IPS-15b (cell line): ENCODE measurements around the gene WDR47.
"Not testable (repeated sequence)": the region's sequence is repeated elsewhere in the genome, so short reads cannot be mapped to it uniquely, and the experiment has no call there.

Experiments used
- H3K27me3 ChIP-seq: one replicate; pipeline ENCODE4 v1.6.1; 2013; ENCODE audit warnings: low read length; ENCODE audit not compliant: control insufficient read depth, insufficient read depth
- H3K36me3 ChIP-seq: one replicate; pipeline ENCODE4 v1.6.1; 2013; ENCODE audit warnings: low read length; ENCODE audit not compliant: control insufficient read depth, insufficient read depth
- H3K4me1 ChIP-seq: one replicate; pipeline ENCODE4 v1.6.1; 2013; ENCODE audit warnings: mild to moderate bottlenecking, low read length; ENCODE audit not compliant: control insufficient read depth, insufficient read depth
- H3K4me3 ChIP-seq: one replicate; pipeline ENCODE4 v1.5.1; 2013; ENCODE audit warnings: low read depth, low read length
- H3K9ac ChIP-seq: one replicate; pipeline ENCODE4 v1.6.1; 2013; ENCODE audit warnings: low read depth, mild to moderate bottlenecking, low read length
- H3K9me3 ChIP-seq: one replicate; pipeline ENCODE4 v1.6.1; 2013; ENCODE audit warnings: mild to moderate bottlenecking, low read length; ENCODE audit not compliant: control insufficient read depth, insufficient read depth

Gene WDR47

DNA sequence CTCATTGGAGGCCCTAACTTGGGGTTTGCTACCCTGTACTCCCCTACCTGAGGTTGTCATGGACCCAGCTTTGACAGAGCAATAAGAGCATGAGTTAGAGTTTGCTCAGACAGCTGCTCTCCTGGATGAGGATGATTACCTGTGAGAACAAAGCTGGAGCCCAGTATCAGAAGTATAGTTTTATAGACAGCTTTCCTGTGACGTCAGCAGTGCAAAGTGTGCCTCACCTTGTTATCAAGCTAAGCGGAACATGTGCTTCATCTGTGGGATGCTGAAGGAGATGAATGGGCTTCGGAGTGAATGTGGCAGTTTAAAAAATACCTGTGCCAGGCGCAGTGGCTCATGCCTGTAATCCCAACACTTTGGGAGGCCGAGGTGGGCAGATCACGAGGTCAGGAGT lies 5.4 kb upstream of the WDR47 start:
- Histone ChIP-seq H3K27me3 (no peaks in the 10 kb centered on the region), H3K36me3 (no peaks in the 10 kb centered on the region), H3K4me1 (no peaks in the 10 kb centered on the region), H3K9ac (no peak overlapping the region), H3K4me3 (no peak overlapping the region), H3K9me3 (no peaks in the 10 kb centered on the region)

DNA sequence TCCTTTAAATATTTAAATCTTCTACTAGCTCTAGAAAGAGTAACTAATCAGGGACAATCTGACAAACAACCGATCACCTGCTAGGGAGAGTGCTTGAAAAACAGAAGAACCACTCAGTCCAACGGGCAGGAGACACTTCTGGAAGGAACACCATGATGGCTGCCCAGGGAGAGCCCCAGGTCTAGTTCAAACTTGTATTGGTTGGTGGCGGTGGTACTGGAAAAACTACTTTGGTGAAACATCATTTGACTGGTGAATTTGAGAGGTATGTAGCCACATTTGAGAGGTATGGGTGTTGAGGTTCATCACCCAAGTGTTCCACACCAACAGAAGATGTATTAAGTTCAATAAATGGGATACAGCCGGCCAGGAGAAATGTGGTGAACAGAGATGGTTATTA lies 4.8 kb upstream of the WDR47 start:
- no peaks in the 10 kb centered on the region for H3K27me3 ChIP-seq
- H3K9ac ChIP-seq: no peak overlapping the region
- no peak overlapping the region for H3K4me3 ChIP-seq
- H3K9me3 ChIP-seq: no peaks in the 10 kb centered on the region
- H3K4me1 ChIP-seq: no peaks in the 10 kb centered on the region
- H3K36me3 ChIP-seq: no peaks in the 10 kb centered on the region

DNA sequence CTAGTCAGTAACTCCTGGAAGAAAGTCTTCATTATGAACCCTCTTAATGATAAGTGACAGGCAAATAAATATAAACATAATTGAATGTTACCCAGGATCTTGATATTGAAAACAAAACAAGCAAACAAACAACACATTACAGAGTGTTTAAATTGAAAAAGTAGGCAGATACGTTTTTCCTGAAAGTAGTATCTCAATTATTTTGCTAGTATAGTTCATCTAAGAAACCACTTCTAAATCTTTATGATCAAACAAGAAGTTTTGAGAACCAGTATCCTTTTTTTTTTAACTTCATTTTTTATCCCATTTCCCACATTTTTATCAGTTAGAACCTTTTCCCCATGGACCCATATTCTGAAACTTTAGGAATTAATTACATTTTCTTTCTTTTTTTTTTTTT lies 3.7 kb upstream of the WDR47 start:
- no peak overlapping the region for H3K4me3 ChIP-seq
- no peaks in the 10 kb centered on the region for H3K36me3 ChIP-seq
- peaks cover under 1% of the 10 kb centered on the region for H3K4me1 ChIP-seq
- no peak overlapping the region for H3K9ac ChIP-seq
- H3K9me3 ChIP-seq: no peaks in the 10 kb centered on the region
- H3K27me3 ChIP-seq: no peaks in the 10 kb centered on the region

DNA sequence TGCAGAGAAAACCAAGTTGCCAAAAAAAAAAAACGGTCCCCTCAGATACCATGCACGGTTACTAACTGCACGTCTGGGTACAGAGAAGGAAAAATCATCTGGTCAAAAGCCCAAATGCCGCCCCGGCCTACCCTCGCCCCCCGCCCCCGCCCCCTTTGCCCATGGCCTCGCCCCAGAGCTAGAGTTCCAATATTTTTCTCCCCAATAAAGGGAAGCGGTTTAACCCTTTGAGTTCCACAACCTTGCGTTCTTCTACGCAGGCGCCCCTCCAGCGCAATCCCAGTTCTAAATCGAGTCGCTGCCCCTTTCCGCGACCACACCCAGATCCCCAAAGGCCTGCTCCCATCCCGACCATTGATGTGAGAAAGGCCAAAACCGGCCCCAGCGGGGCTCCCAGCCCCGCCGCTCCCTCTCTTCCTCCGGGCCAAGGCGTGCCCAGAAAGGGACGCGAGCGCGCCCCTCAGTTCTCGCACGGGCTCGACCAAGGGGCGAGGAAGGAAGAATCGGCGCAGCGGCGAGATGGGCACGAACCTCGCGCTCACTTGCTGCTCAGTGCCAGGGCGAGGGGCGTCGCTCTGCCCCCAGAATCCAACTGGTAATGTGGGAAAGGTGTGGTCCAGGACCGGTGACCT lies 797 bp downstream of the WDR47 start:
- Histone ChIP-seq H3K27me3 (no peaks in the 10 kb centered on the region), H3K4me3 (peak overlapping the region; percentile 81), H3K9ac (no peak overlapping the region), H3K9me3 (no peaks in the 10 kb centered on the region), H3K4me1 (peaks cover 4% of the 10 kb centered on the region), H3K36me3 (no peaks in the 10 kb centered on the region)

DNA sequence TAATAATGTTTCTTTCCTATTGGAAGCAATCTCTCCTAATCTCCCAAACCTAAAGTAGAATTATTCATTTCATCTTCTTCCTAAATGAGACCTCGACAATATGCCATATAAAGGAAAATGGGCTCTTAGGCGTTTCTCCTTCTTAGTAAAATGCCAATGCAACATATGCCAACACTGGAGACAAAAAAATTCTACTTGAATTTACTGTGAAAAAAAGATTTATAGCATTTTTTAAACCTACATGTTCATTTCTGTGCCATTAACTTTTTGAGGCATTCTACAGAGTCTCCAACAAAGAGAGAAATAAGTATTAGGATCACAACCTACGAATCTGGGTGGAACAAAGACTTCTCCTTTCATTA lies 1.3 kb downstream of the WDR47 start:
- Histone ChIP-seq H3K4me1 (peaks cover 4% of the 10 kb centered on the region), H3K9me3 (no peaks in the 10 kb centered on the region), H3K36me3 (no peaks in the 10 kb centered on the region), H3K27me3 (no peaks in the 10 kb centered on the region), H3K4me3 (peak overlapping the region; percentile 81), H3K9ac (no peak overlapping the region)

DNA sequence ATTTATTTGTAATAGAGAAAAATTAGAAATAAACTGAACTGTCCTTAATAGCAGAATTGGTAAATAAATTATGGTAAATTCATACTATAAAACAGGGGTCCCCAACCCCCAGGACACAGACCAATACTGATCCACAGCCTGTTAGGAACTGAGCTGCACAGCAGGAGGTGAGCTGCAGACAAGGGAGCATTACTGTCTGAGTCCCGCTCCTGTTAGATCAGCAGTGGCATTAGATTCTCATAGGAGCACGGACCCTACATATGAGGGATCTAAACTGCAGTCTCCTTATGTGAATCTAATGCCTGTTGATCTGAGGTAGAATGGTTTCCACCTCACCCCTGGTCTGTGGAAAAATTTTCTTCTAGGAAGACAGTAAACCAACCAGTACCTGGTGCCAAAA lies 7.5 kb downstream of the WDR47 start:
- no peaks in the 10 kb centered on the region for H3K36me3 ChIP-seq
- no peaks in the 10 kb centered on the region for H3K4me1 ChIP-seq
- H3K9me3 ChIP-seq: no peaks in the 10 kb centered on the region
- no peak overlapping the region for H3K9ac ChIP-seq
- H3K27me3 ChIP-seq: no peaks in the 10 kb centered on the region
- no peak overlapping the region for H3K4me3 ChIP-seq

DNA sequence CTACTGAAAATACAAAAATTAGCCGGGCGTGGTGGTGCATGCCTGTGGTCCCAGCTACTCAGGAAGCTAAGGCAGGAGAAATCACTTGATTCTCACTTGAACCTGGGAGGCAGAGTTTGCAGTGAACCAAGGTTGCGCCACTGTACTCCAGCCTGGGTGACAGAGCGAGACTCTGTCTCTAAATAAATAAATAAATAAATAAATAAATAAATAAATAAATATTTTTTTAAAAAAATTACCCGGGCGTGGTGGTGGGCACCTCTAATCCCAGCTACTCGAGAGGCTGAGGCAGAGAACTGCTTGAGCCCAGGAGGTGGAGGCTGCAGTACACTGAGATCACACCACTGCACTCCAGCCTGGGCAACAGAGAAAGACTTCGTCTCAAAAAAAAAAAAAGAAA lies 12.4 kb downstream of the WDR47 start:
- H3K36me3 ChIP-seq, H3K9me3 ChIP-seq, H3K9ac ChIP-seq, H3K4me1 ChIP-seq, H3K4me3 ChIP-seq, H3K27me3 ChIP-seq: not testable (repeated sequence)

DNA sequence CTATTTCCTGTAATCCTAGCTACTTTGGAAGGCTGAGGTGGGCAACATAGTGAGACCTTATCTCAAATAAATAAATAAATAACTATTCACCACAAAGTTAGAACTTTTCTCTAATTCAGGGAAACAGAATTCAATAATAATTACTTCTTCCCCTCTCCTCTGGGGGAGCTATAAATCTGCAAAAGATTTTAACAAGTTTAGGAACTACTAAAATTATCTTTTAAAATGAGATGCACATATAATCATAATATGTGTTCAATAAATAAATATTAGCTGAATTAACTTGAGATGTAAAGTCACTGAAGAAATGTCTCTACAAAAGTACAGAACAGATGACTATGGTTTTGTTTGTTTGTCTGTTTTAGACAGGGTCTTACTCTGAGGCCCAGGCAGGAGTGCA lies 14.1 kb downstream of the WDR47 start:
- Histone ChIP-seq H3K9ac (no peak overlapping the region), H3K4me1 (no peaks in the 10 kb centered on the region), H3K9me3 (no peaks in the 10 kb centered on the region), H3K27me3 (no peaks in the 10 kb centered on the region), H3K36me3 (no peaks in the 10 kb centered on the region), H3K4me3 (no peak overlapping the region)

DNA sequence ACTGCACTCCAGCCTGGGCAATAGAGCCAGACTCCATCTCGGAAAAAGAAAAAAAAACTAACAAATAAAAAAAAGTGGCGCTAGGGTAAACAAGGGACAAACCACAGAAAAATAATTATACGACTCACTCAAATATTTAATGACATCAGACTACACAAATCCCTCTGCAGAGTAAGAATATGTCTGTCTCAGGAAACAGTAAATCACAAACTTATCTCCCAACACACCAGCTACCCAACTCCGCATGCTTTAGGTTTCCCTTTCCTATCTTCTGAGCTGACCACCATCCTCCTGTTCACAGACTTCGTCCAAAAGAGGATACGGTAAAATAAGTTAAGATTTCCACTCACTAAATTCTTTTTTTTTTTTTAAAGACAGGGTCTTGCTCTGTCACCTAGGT lies 16.2 kb downstream of the WDR47 start:
- no peak overlapping the region for H3K9ac ChIP-seq

DNA sequence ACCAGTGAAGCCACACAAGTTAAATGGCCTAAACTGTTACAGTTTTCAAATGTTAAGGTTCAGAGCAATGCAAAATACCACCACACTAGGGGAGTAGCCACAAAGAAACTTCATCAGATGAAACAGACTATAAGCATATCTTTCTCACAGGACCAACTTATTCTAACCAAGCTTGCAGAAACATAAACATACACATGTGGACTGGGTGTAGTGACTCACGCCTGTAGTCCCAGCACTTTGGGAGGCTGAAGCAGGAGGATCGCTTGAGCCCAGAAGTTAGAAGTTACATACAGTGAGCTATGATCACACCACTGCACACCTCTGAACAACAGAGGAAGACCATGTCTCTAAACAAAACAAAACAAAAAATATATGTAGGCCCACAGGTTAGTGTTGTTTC lies 17.3 kb downstream of the WDR47 start:
- Histone ChIP-seq H3K4me3 (no peak overlapping the region), H3K9me3 (no peaks in the 10 kb centered on the region), H3K4me1 (no peaks in the 10 kb centered on the region), H3K9ac (no peak overlapping the region), H3K27me3 (no peaks in the 10 kb centered on the region), H3K36me3 (no peaks in the 10 kb centered on the region)

More for the DNA sequence above, 16.2 kb downstream of the WDR47 start:
- Histone ChIP-seq H3K4me1 (no peaks in the 10 kb centered on the region), H3K4me3 (no peak overlapping the region), H3K9me3 (no peaks in the 10 kb centered on the region), H3K27me3 (no peaks in the 10 kb centered on the region), H3K36me3 (no peaks in the 10 kb centered on the region)

DNA sequence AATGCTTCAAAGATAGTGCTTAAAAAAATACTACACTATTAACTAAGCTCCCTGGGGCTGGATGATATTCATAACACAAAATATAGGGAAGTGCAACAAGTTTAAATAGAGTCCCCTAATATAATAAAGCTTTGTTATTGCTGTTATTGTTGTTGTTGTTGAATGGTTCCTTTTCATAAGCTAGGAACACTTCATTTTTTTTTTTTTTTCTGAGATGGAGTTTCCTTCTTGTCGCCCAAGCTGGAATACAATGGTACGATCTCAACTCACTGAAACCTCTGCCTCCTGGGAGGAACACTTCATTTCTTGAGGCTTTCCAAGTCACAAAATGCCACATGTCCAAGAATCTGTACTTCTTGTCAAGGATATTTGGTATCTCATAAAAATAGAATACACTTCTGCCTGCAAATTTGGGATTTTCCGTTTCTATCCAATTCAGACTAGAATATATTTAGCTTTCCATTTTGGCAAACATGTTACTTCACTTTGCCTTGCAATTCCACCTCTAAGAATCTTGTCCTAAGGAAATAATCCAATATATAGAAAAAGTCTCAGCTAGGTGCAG lies 21.1 kb downstream of the WDR47 start:
- Histone ChIP-seq H3K27me3 (no peaks in the 10 kb centered on the region), H3K4me1 (no peaks in the 10 kb centered on the region), H3K4me3 (no peak overlapping the region), H3K9ac (no peak overlapping the region), H3K36me3 (no peaks in the 10 kb centered on the region), H3K9me3 (no peaks in the 10 kb centered on the region)

DNA sequence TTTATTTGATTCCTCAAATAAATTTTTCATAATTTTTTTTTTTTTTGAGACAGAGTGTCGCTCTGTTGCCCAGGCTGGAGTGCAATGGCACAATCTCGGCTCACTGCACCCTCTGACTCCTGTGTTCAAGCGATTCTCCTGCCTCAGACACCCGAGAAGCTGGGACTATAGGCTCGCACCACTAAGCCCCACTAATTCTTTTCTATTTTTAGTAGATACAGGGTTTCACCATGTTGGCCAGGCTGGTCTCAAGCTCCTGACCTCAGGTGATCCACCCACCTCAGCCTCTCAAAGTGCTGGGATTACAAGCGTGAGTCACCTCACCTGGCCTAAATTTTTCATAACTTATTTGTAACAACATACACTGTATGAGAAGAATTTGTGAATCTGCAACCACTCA lies 24.2 kb downstream of the WDR47 start:
- not testable (repeated sequence) for H3K9ac ChIP-seq, H3K36me3 ChIP-seq, H3K9me3 ChIP-seq, H3K27me3 ChIP-seq, H3K4me3 ChIP-seq, H3K4me1 ChIP-seq
